ENCODE measurements around the gene DHRSX.
"Not testable (repeated sequence)": the region's sequence is repeated elsewhere in the genome, so short reads cannot be mapped to it uniquely, and the experiment has no call there.

DHRSX gene

DNA sequence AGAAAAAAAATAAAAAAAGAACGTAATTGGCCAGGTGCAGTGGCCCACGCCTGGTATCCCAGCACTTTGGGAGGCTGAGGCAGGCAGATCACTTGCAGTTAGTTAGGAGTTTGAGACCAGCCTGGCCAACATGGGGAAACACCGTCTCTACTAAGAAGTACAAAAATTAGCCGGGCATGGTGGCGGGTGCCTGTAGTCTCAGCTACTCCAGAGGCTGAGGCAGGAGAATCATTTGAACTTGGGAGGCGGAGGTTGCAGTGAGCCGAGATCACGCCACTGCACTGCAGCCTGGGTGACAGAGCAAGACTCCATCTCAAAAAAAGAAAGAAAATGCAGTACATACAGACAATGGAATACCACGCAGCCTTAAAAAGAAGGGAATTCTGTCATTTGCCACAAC is 150.7 kb downstream of the DHRSX start:
- DNase-seq (ENCODE audit: low spot score) = not testable (repeated sequence)

DNA sequence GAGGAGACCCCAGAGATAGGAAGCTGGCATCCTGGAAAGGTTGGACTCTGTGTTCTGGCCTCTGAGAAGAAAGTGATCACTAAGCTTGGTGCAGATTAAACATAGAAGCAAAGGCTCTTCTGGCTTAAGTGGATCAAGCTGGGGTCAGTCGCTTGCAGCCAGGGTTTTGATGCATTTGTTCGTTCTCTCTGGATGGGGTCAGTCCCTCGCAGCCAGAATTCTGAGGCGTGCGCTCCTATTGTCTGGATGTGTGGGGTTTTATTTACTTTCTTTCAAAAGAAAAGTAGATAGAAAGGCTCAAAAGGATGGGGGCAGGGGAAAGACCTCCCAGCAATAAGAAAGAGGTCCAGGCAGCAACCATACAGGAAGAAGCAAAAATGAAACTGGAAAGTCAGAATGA is 152.6 kb downstream of the DHRSX start:
- no peak for DNase-seq (ENCODE audit: low spot score)

DNA sequence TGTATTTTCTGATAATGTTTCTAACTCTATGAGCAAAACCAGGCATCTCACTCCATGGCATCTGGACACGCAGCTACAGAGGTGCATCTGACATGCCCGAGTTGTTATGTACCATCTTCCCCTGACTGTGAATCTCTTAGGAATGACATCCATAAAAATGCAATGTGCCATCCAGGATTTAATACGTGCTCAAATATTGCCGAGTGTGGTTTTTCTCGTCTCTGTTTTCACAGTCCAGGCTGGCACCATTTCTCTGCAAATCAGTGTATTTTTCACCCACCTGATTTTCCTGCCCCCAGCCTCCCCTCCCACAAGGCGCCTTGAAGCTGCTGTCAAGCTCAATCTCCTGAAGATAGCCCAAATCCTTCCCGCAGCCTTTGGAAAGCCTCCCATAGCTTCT is 154.6 kb downstream of the DHRSX start:
- DNase-seq (ENCODE audit: low spot score) = no peak

GRCh38 chrX:2345562-2345961 is 155.2 kb downstream of the DHRSX start:
- no peak for DNase-seq (ENCODE audit: low spot score)

DNA sequence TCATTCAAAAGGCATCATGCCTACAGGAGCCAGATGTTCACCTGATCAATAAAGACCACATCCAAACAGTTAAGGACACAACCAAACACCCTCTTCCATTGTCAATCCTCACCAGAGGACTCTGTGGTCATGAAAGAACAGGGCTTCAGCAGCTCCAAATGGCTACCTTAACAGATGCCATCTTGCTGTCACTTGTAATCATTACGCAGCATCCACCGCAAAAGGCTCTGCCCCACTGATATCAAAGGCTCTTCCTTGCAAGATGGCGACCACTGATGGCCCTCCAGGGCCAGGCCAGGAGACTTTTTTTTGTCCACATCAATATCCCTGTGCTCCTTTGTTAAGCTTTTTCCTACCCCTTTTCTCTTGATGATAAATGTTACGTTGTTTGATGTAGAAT is 157.4 kb downstream of the DHRSX start:
- no peak for DNase-seq (ENCODE audit: low spot score)

DNA sequence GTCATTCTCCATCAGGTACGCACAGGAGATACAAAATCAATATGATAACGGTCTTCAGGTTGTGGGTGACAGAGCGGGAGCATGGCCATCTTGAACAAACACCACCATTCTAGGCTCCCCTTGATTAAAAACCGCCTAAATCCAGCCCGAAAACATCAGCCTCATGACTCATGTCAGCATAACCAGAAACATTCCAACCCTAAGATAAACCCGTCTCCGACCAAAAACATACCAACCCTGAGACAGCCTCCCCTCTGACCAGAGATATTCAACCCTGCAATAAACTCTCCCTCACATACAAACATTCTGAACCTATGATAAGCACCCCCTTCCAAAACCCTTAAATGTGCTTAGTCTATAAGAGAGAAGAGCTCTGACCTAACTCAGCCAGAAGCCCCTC is 157.9 kb downstream of the DHRSX start:
- DNase-seq (ENCODE audit: low spot score) = no peak

- DNase-seq (ENCODE audit: low spot score) = no peak
Observed at GRCh38 chrX:2342281-2342688, 158.5 kb downstream of the DHRSX start.

- no peak for DNase-seq (ENCODE audit: low spot score)
Observed at GRCh38 chrX:2340991-2341390, 159.8 kb downstream of the DHRSX start.

- DNase-seq (ENCODE audit: low spot score) = no peak
Observed at GRCh38 chrX:2336181-2336580, 164.6 kb downstream of the DHRSX start.

DNA sequence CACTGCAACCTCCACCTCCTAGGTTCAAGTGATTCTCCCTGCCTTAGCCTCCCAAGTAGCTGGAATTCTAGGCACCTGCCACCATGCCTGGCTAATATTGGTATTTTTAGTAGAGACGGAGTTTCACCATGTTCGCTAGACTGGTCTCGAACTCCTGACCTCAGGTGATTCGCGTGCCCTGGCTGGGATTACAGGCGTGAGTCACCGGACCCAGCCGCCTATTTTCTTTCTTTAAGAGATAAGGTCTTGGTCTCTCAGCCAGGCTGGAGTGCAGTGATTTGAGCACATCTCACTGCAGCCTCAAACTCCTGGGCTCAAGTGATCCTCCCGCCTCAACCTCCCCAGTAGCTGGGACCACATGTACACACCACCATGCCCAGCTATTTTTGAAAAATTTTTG is 166.5 kb downstream of the DHRSX start:
- DNase-seq (ENCODE audit: low spot score) = no peak

DNA sequence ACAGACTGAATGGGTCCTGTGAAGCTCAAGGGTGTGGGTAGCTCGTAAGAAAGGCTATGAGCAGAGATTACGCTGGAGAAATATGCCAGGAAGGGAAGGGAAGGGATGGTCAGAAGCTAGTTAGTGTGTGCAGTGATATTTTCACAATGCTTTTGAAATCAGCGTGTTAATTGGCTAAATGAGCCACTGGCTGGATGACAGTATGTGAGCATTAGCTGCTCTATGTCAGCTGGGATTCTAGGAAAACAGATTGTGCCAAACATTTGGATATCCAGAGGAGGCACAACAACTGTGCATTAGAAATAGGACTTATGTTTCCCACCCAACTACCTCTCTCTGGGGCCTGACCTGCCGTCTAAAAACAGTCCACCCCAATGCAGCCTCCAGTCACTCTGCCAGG is 168.5 kb downstream of the DHRSX start:
- DNase-seq (ENCODE audit: low spot score) = no peak

- DNase-seq (ENCODE audit: low spot score) = no peak
Observed at GRCh38 chrX:2330910-2331309, 169.9 kb downstream of the DHRSX start.

GRCh38 chrX:2330487-2330886 is 170.3 kb downstream of the DHRSX start:
- DNase-seq (ENCODE audit: low spot score) = no peak

- no peak for DNase-seq (ENCODE audit: low spot score)
Observed at GRCh38 chrX:2327423-2327822, 173.4 kb downstream of the DHRSX start.

GRCh38 chrX:2325076-2325784 is 175.5 kb downstream of the DHRSX start:
- DNase-seq (ENCODE audit: low spot score) = no peak

DNA sequence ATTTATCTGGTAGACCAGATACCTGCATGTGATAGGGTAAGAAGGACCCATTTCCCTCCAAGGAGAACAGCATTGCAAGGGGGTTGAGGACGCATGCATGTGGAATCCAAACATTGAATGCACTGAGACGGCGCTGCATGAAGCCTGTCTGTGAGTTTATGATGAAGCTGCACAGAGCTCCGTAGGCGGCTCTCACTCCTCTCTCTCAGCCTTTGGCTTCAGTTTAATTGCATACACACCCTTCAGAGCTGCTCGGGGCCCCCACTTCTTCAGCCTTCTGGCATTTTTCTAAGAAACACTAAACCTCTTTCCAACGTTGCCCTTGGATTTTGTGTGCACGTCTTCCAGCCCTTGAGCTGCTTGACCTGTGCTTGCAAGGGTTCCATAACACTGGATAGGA is 176.6 kb downstream of the DHRSX start:
- no peak for DNase-seq (ENCODE audit: low spot score)

DNA sequence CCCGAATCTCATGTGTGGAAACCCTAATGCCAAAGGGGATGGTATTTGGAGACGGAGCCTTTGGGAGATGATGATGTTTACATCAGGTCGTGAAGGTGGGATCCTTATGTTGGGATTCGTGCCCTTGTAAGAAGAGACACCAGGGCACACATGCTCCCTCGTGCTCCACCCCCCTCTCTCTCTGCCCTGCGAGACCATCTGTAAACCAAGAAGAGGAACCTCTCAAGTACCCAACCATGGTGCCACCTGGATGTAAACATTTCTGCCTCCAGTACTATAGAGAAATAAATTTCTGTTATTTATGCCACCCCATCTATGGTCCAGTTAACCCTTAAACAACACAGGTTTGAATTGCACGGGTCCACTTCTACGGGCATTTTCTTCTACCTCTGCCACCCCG is 179.4 kb downstream of the DHRSX start:
- no peak for DNase-seq (ENCODE audit: low spot score)

DNA sequence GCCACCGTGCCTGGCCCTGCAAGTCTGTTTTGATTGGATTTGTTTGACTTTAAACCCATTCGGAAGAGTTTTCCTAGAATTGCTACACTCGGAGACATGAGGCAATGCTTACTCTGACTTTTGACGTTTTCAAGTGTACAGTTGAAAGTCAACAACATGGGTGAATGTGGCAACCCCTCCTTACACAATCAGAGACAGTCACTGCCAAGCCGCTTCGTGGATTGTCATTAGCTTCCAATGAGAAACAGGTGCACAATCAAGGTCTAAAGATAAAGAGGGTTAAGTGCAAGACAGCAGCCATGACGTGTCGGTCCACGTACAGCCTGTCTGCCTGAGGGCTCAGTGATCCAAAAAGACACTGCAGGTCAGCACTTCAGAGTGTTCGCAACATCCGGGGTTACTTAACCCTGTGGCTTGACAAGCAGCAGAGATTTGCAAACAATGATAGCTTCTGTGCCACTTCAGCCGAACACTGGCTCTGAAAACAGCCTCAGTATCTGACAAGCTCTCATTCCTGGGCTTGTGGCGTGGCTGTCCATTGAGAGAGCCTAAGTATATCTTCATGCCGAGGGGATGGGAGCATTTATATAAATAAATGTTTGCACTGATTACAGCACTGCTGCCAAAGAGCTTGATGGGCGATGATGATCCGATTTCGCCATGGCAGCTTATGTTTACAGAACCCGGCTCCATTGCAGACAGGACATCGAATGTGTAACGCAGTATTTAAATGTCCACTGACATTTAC is 180.0 kb downstream of the DHRSX start:
- no peak for DNase-seq (ENCODE audit: low spot score)

DNA sequence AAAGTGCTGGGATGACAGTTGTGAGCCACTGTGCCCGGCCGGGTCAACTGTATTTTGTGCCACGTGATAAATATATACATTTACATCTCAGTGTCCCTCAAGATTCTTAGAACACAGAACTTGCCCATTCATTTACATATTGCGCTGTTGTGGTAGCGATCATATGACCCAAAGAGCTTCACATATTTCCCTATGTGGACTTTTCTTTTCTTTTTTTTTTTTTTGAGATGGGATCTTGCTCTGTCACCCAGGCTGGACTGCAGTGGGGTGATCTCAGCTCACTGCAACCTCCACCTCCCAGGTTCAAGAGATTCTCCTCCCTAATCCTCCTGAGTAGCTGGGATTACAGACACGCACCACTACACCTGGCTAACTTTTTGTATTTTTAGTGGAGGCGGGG is 180.7 kb downstream of the DHRSX start:
- DNase-seq (ENCODE audit: low spot score) = no peak

DNA sequence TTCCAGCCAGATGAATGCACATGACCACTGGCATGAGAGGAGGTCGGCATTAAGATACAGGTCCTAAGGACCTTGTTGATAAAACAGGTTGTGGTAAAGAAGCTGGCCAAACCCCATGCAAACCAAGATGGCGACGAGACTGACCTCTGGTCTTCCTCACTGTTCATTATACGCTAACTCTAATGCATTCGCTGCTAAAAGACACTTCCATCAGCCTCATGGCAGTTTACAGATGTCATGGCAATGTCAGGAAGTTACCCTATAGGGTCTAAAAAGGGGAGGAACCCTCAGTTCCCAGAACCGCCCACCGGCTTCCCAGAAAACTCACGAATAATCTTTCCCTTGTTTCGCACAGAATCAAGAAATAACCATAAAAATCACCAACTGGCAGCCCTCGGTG is 182.4 kb downstream of the DHRSX start:
- DNase-seq (ENCODE audit: low spot score) = no peak

DNA sequence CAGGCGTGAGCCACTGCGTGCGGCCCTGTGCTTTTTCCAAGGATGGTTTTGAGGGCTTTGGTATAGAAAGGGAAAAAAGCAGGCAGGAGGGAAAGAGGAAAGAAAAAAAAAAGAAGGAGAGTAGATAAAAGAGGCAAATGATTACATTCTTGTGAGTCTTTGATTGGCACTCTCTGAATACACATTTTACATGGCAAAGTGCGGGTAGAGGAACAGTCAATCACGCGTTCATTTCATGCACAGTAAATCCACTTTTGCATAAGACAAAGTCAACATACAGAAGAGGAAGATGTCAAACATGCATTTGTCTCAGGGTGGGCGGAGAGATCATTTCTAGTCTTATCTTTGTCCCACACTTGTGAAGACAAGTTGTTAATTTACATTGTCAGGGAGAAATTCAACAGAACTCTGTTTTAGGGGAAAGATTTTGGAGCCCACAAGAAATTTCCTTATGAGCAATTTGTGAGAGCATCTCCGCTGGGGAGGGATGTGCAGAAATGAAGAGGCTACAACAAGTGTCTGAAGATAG is 183.2 kb downstream of the DHRSX start:
- no peak for DNase-seq (ENCODE audit: low spot score)

GRCh38 chrX:2316534-2316933 is 184.2 kb downstream of the DHRSX start:
- DNase-seq (ENCODE audit: low spot score) = no peak

GRCh38 chrX:2315434-2315833 is 185.3 kb downstream of the DHRSX start:
- DNase-seq (ENCODE audit: low spot score) = no peak

All from SW480 (cell line).